Mammary epithelial cell (primary cell): ENCODE measurements around the gene HUNK.

Experiments used
- CTCF ChIP-seq, 2 donors: IDR thresholded peaks in 1 of 2; conservative IDR thresholded peaks in 1 of 2; 2 replicates each; pipeline ENCODE4 v1.5.1; 2011 to 2012; ENCODE audit warnings: inconsistent platforms in 2 of 2, low read length in 2 of 2, mild to moderate bottlenecking in 2 of 2, control low read depth in 1 of 2, low read depth in 1 of 2; ENCODE audit not compliant: insufficient read depth in 1 of 2; ENCODE audit errors: extremely low read depth in 1 of 2
- EZH2 ChIP-seq: IDR thresholded peaks from 2 replicates; pipeline ENCODE4 v1.6.1; 2012; ENCODE audit warnings: low read length, inconsistent platforms, borderline replicate concordance

GRCh38 chr21:32043458-32043857 lies 170.6 kb downstream of the HUNK start:
- TF ChIP-seq CTCF (conservative IDR thresholded peaks at IDR 0.05 in 1 of 2, IDR thresholded peaks at IDR 0.05 in 1 of 2; ENCODE audit: extremely low read depth in 1 of 2, insufficient read depth in 1 of 2, low read depth in 1 of 2, low read length in 2 of 2) (no peak), EZH2 (no peak)
